Mesendoderm (in vitro differentiated cells): ENCODE data around the gene BHLHA9.

ENCODE experiments used
- DNase-seq: peaks from one replicate; pipeline ENCODE4 v3.0.0; 2013
- H2AK5ac ChIP-seq: 2 replicates; pipeline ENCODE4 v1.6.1; 2013; ENCODE audit warnings: low read length, inconsistent platforms
- H2BK120ac ChIP-seq: 2 replicates; pipeline ENCODE4 v1.6.1; 2013; ENCODE audit warnings: low read depth, mild to moderate bottlenecking, low read length, moderate library complexity, mixed read lengths
- H2BK15ac ChIP-seq: replicated peaks from 2 replicates; pipeline ENCODE4 v1.6.1; 2013; ENCODE audit warnings: low read depth, mild to moderate bottlenecking, moderate library complexity
- H2BK5ac ChIP-seq: 2 replicates; pipeline ENCODE4 v1.6.1; 2013; ENCODE audit warnings: low read length, inconsistent platforms
- H3K18ac ChIP-seq: 2 replicates; pipeline ENCODE4 v1.6.1; 2013; ENCODE audit warnings: mild to moderate bottlenecking, low read length, mixed read lengths
- H3K23ac ChIP-seq: one replicate; pipeline ENCODE4 v1.6.1; 2013; ENCODE audit warnings: low read length
- H3K27ac ChIP-seq: 2 replicates; pipeline ENCODE4 v1.5.1; 2013; ENCODE audit warnings: low read depth, mild to moderate bottlenecking, inconsistent platforms, low read length, moderate library complexity
- H3K27me3 ChIP-seq: 2 replicates; pipeline ENCODE4 v1.6.1; 2013; ENCODE audit warnings: low read length, control low read depth, mild to moderate bottlenecking, inconsistent platforms; ENCODE audit not compliant: insufficient read depth, poor library complexity
- H3K36me3 ChIP-seq: 2 replicates; pipeline ENCODE4 v1.6.1; 2013; ENCODE audit warnings: low read length, inconsistent platforms; ENCODE audit not compliant: control insufficient read depth, insufficient read depth
- H3K4ac ChIP-seq: one replicate; pipeline ENCODE4 v1.6.1; 2013; ENCODE audit warnings: low read depth, mild to moderate bottlenecking, low read length, moderate library complexity
- H3K4me1 ChIP-seq: 2 replicates; pipeline ENCODE4 v1.6.1; 2013; ENCODE audit warnings: low read depth, low read length, inconsistent platforms; ENCODE audit not compliant: control insufficient read depth
- H3K4me2 ChIP-seq: 2 replicates; pipeline ENCODE4 v1.6.1; 2013; ENCODE audit warnings: low read length
- H3K4me3 ChIP-seq: 2 replicates; pipeline ENCODE4 v1.5.1; 2013; ENCODE audit warnings: mild to moderate bottlenecking, low read length
- H3K56ac ChIP-seq: one replicate; pipeline ENCODE4 v1.6.1; 2013; ENCODE audit warnings: low read length
- H3K79me1 ChIP-seq: 2 replicates; pipeline ENCODE4 v1.6.1; 2013; ENCODE audit warnings: low read length, inconsistent platforms
- H3K79me2 ChIP-seq: 2 replicates; pipeline ENCODE4 v1.6.1; 2013; ENCODE audit warnings: mild to moderate bottlenecking, low read length; ENCODE audit not compliant: control insufficient read depth, insufficient read depth
- H3K9ac ChIP-seq: 2 replicates; pipeline ENCODE4 v1.6.1; 2013; ENCODE audit warnings: low read length, inconsistent platforms
- H4K5ac ChIP-seq: one replicate; pipeline ENCODE4 v1.6.1; 2013; ENCODE audit warnings: low read length
- H4K8ac ChIP-seq: one replicate; pipeline ENCODE4 v1.6.1; 2013; ENCODE audit warnings: low read depth, mild to moderate bottlenecking, control low read depth, low read length, moderate library complexity
- WGBS: extraction: QIAGEN DNeasy Blood & Tissue Kit; methylation state at CpG from one replicate; pipeline ENCODE4 v1.1.7; 2013; ENCODE audit warnings: low lambda C conversion rate, missing lambda C conversion rate; ENCODE audit not compliant: insufficient coverage; ENCODE audit errors: extremely low coverage; 5-methylcytosine and 5-hydroxymethylcytosine counted together

BHLHA9 gene

DNA sequence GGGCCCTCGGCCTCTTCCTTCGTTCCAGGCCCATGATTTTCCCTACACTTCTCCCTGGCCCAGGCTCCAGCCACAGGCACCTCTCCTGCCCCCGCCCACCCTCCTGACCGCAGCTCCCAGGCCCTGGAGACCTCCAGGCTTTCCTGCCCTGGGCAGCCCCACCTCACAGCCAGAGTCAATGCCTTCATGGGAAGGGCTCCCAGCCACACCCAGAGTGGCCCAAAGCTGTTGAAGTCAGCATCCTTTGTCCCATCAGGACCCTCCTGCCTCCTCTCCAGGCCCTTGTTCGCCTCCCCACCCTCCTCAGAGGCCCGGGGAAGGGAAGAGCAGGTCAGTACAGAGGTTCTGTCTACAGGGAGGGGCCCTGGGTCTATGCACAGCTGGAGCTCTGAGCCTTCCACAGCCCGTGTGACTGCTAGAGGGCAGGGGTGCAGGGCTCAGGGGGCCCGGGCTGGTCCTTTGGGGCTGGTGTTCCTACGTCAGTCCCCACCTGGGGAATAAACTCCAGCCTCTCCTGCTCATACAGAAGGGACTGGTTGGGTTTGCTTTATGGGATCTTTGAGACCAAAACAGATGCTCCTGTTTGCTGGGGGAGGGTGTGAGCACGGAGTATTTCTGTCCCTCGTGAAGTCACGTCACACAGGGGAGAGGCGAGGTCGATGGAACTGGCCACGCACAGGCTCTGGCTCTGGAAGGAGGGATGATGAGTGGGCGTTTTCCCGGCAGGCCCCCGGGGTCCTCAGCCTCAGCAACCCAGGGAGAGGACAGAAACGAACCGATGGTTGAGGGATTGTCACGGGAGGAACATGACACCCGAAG is 29.5 kb downstream of the BHLHA9 start:
- Histone ChIP-seq H4K5ac (no peak overlapping the region), H3K27ac (no peak overlapping the region), H4K8ac (no peak overlapping the region), H3K18ac (no peak overlapping the region), H3K79me1 (no peaks in the 10 kb centered on the region), H2BK15ac (no peak overlapping the region), H3K79me2 (no peaks in the 10 kb centered on the region), H3K4ac (no peak overlapping the region), H3K36me3 (no peaks in the 10 kb centered on the region), H3K4me2 (no peak overlapping the region), H3K9ac (no peak overlapping the region), H2AK5ac (no peak overlapping the region), H2BK5ac (no peak overlapping the region), H3K4me1 (no peaks in the 10 kb centered on the region), H3K56ac (no peak overlapping the region), H3K27me3 (no peaks in the 10 kb centered on the region), H3K4me3 (no peak overlapping the region), H3K23ac (no peak overlapping the region), H2BK120ac (no peak overlapping the region)
- no peak for DNase-seq
- WGBS, result no CpG with 5 or more reads among the region's 22 CpGs

DNA sequence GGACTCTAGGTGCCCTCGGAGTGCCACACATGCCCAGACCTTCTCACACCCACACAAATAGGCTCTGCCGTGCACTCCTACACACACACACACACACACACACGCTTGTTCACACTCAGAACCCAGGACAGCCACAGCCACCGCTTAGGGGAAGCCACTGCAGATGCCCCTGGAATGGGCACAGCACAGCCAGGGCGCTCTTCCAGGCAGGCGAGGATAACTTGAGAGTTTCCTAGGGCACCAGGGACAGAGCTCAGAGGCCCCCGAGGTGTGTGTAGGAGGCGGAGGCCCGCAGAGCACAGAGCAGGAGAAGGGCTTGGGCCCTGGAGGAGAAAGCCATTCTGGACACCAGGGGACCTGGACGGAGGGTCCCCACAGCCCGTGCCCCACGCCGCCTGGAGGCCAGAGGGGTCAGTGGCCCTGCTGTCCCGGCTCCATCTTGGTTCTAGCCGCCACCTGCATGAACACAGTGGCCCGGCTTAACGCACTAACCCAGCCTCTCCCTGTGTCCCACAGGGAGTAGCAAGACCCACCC is 30.2 kb downstream of the BHLHA9 start:
- Histone ChIP-seq H4K8ac (no peak overlapping the region), H3K4me2 (no peak overlapping the region), H3K36me3 (no peaks in the 10 kb centered on the region), H3K4me3 (no peak overlapping the region), H3K79me2 (no peaks in the 10 kb centered on the region), H4K5ac (no peak overlapping the region), H3K79me1 (no peaks in the 10 kb centered on the region), H3K27me3 (no peaks in the 10 kb centered on the region), H2BK5ac (no peak overlapping the region), H3K56ac (no peak overlapping the region), H3K27ac (no peak overlapping the region), H3K9ac (no peak overlapping the region), H3K4me1 (no peaks in the 10 kb centered on the region), H2BK120ac (no peak overlapping the region), H2BK15ac (no peak overlapping the region), H3K18ac (no peak overlapping the region), H2AK5ac (no peak overlapping the region), H3K23ac (no peak overlapping the region), H3K4ac (no peak overlapping the region)
- no peak for DNase-seq
- WGBS, result no CpG with 5 or more reads among the region's 17 CpGs

DNA sequence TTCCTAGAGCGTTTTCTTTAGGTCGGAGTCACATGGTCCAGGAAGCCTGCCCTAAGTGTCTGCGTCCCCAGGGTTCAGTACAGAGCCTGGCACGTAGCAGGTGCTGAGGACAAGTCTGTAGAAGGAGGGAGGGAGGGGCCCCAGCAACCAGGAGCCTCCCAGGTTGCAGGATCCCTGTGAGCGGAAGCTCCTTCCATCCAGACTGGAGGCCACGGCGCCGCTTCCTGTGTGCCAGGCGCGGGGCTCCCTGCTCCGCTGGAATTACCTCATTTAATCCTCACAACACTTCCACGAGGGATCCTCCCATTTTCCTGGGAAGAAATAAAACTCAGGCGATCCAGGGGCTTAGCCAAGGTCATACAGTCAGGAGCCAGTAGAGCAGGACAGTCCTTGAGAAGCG is 31.3 kb downstream of the BHLHA9 start:
- Histone ChIP-seq H3K4me2 (no peak overlapping the region), H3K79me2 (no peaks in the 10 kb centered on the region), H2BK120ac (no peak overlapping the region), H3K27me3 (no peaks in the 10 kb centered on the region), H3K18ac (no peak overlapping the region), H4K8ac (no peak overlapping the region), H3K36me3 (no peaks in the 10 kb centered on the region), H3K23ac (no peak overlapping the region), H2BK5ac (no peak overlapping the region), H3K27ac (no peak overlapping the region), H3K4me1 (no peaks in the 10 kb centered on the region), H4K5ac (no peak overlapping the region), H2BK15ac (no peak overlapping the region), H3K79me1 (no peaks in the 10 kb centered on the region), H3K9ac (no peak overlapping the region), H3K4me3 (no peak overlapping the region), H3K4ac (no peak overlapping the region), H3K56ac (no peak overlapping the region), H2AK5ac (no peak overlapping the region)
- no peak for DNase-seq
- no CpG with 5 or more reads among the region's 14 CpGs for WGBS

DNA sequence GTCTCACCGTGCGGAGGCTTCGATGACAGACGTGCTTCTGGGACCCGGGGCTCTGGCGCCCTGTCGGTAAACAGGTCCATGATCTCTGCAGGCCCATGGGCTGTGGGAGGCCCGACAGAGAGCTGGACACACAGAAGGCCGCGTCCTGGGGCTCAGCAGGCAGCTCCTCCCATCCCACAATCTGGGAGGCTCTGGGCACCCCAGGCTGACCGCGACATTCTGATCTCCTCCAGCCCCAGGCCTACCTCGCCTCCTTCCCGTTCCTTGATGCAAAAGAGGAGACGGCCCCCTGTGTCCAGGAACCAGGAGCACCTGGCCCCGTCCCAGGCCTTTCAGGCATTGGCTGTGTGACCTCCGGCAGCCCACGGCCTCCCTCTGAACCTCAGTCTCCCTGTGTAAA is 32.5 kb downstream of the BHLHA9 start:
- Histone ChIP-seq H3K79me2 (no peaks in the 10 kb centered on the region), H3K36me3 (no peaks in the 10 kb centered on the region), H3K27ac (no peak overlapping the region), H3K79me1 (no peaks in the 10 kb centered on the region), H2BK5ac (no peak overlapping the region), H3K23ac (no peak overlapping the region), H3K4me2 (no peak overlapping the region), H2BK120ac (no peak overlapping the region), H3K4me1 (no peaks in the 10 kb centered on the region), H3K9ac (no peak overlapping the region), H3K56ac (no peak overlapping the region), H3K18ac (no peak overlapping the region), H2BK15ac (no peak overlapping the region), H4K5ac (no peak overlapping the region), H3K4ac (no peak overlapping the region), H4K8ac (no peak overlapping the region), H3K4me3 (no peak overlapping the region), H2AK5ac (no peak overlapping the region), H3K27me3 (no peaks in the 10 kb centered on the region)
- no CpG with 5 or more reads among the region's 18 CpGs for WGBS
- DNase-seq, result no peak

DNA sequence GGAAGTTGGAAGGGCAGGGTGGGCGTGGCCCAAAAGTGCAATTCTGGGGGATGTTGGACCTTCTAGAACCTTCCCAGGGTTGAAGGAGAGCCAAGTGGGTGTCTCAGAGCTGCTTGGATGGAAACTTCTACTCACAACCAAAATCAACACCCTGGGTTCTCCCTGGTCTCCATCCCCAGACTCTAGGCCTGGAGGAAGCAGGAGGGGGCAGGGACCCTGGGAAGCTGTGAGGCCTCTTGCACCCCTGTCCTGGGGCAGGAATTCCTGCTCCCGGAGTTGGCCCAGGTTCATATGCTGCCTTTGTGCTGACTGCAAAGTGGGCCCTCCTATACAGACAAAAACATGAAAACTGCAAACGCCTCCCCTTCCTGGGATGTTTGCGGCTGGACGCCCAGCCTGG is 34.3 kb downstream of the BHLHA9 start:
- no peak for DNase-seq
- no peak overlapping the region for H3K4me3 ChIP-seq
- H3K18ac ChIP-seq, result no peak overlapping the region
- H3K4me2 ChIP-seq, result no peak overlapping the region
- no peaks in the 10 kb centered on the region for H3K79me1 ChIP-seq
- no peaks in the 10 kb centered on the region for H3K27me3 ChIP-seq
- H4K8ac ChIP-seq, result no peak overlapping the region
- H3K4ac ChIP-seq, result no peak overlapping the region
- H3K23ac ChIP-seq, result no peak overlapping the region
- no CpG with 5 or more reads among the region's 5 CpGs for WGBS
- H3K27ac ChIP-seq, result no peak overlapping the region
- H4K5ac ChIP-seq, result no peak overlapping the region
- no peak overlapping the region for H2BK5ac ChIP-seq
- H2AK5ac ChIP-seq, result no peak overlapping the region
- no peak overlapping the region for H2BK15ac ChIP-seq
- no peaks in the 10 kb centered on the region for H3K79me2 ChIP-seq
- no peak overlapping the region for H3K9ac ChIP-seq
- no peaks in the 10 kb centered on the region for H3K4me1 ChIP-seq
- no peak overlapping the region for H2BK120ac ChIP-seq
- H3K36me3 ChIP-seq, result no peaks in the 10 kb centered on the region
- no peak overlapping the region for H3K56ac ChIP-seq
